Astrocyte of the hippocampus (primary cell): ENCODE results near the gene ZFPM1.
"Not testable (repeated sequence)": the region's sequence is repeated elsewhere in the genome, so short reads cannot be mapped to it uniquely, and the experiment has no call there.

ENCODE experiments used
- DNase-seq: peaks from one replicate; pipeline ENCODE4 v3.0.0; 2011; ENCODE audit warnings: low read depth, low spot score

The ZFPM1 gene

GRCh38 chr16:88453217-88453531, at the start of gene ZFPM1:
Gene ZFPM1 (plus strand): TSS chr16:88453280. CDS start chr16:88453639, 359 bp downstream.
- DNase-seq, result no peak

- DNase-seq, result no peak
Observed at GRCh38 chr16:88403794-88404581, 49.1 kb upstream of the ZFPM1 start.

GRCh38 chr16:88404769-88405168, 48.3 kb upstream of the ZFPM1 start:
- no peak for DNase-seq

- peak; percentile 44 for DNase-seq
Observed at GRCh38 chr16:88405216-88406060, 47.6 kb upstream of the ZFPM1 start.

GRCh38 chr16:88406096-88407041, 46.7 kb upstream of the ZFPM1 start:
- DNase-seq, result no peak

- DNase-seq, result no peak
Observed at GRCh38 chr16:88407042-88407420, 46.0 kb upstream of the ZFPM1 start.

- no peak for DNase-seq
Observed at GRCh38 chr16:88407807-88408206, 45.3 kb upstream of the ZFPM1 start.

- no peak for DNase-seq
Observed at GRCh38 chr16:88408561-88409142, 44.4 kb upstream of the ZFPM1 start.

- DNase-seq, result no peak
Observed at GRCh38 chr16:88409296-88410065, 43.6 kb upstream of the ZFPM1 start.

GRCh38 chr16:88410297-88410968, 42.6 kb upstream of the ZFPM1 start:
- DNase-seq, result not testable (repeated sequence)

- DNase-seq, result no peak
Observed at GRCh38 chr16:88411951-88412576, 41.0 kb upstream of the ZFPM1 start.

- DNase-seq, result no peak
Observed at GRCh38 chr16:88412766-88413165, 40.3 kb upstream of the ZFPM1 start.

GRCh38 chr16:88413231-88413630, 39.8 kb upstream of the ZFPM1 start:
- no peak for DNase-seq

GRCh38 chr16:88413631-88414030, 39.4 kb upstream of the ZFPM1 start:
- no peak for DNase-seq

- no peak for DNase-seq
Observed at GRCh38 chr16:88414521-88415380, 38.3 kb upstream of the ZFPM1 start.

- DNase-seq, result no peak
Observed at GRCh38 chr16:88415381-88415705, 37.7 kb upstream of the ZFPM1 start.

- DNase-seq, result no peak
Observed at GRCh38 chr16:88415713-88416323, 37.3 kb upstream of the ZFPM1 start.

- DNase-seq, result no peak
Observed at GRCh38 chr16:88416686-88417085, 36.4 kb upstream of the ZFPM1 start.
